ENCODE measurements around the gene PCDH12. TPM values are rescaled to one million over a fixed set of nuclear protein-coding genes. Genes with fewer than 3 reads are reported as not detected.

The PCDH12 gene
- polyA plus RNA-seq (2012; ENCODE audit: missing spikeins) = 0.08 TPM

DNA sequence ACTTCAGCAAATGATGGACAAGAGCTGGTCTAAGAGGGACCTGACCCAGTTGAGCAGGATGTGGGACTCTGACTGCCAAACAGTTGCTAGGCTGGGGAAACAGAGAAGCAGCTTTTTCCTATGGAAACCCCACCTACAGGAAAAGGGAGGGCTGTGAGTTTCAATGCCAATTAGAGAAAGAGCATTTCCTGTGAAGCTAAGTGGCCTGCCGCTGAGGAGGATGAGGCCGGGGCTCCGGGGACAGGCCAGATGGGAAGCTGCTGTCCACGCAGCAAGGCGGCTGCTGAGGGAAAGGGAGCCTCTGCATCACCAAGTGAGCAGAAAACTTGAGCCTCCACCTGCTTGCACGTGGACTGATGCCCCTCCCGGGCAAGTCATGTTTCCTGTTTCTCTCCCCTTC lies at the start of gene PCDH12:
TSS of gene PCDH12 (minus strand) at position 90 of the 400 bp plus-strand sequence. CDS start 351 bp downstream, outside the sequence.
- no peak for FAIRE-seq
- TF ChIP-seq POLR2A (IDR thresholded peaks at IDR 0.05; ENCODE audit: low read depth, low read length) (no peak), TAF1 (IDR thresholded peaks at IDR 0.05; ENCODE audit: borderline replicate concordance, low read depth, low read length) (no peak), POLR2AphosphoS5 (IDR thresholded peaks at IDR 0.05; ENCODE audit: low read depth, low read length) (no peak)
- no peak for DNase-seq (ENCODE audit: insufficient read length)

DNA sequence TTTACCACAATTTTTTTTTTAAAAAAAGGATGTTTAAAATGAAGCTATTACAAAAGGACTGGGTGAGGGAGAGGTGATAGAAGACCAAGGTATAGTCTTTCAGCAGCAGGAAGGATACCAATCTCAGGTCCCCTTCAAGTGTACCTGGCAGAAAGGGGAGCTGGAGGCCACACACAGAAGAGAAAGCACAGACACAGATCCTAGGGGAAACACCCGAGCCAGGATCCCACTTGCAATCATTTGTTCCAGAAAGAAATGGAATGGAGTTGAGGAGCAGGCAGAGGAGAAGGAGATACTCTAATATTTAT lies 49.2 kb upstream of the PCDH12 start:
- DNase-seq (ENCODE audit: insufficient read length) (no peak), FAIRE-seq (no peak)
- TF ChIP-seq TAF1 (IDR thresholded peaks at IDR 0.05; ENCODE audit: borderline replicate concordance, low read depth, low read length) (no peak), POLR2A (IDR thresholded peaks at IDR 0.05; ENCODE audit: low read depth, low read length) (no peak), POLR2AphosphoS5 (IDR thresholded peaks at IDR 0.05; ENCODE audit: low read depth, low read length) (no peak)

DNA sequence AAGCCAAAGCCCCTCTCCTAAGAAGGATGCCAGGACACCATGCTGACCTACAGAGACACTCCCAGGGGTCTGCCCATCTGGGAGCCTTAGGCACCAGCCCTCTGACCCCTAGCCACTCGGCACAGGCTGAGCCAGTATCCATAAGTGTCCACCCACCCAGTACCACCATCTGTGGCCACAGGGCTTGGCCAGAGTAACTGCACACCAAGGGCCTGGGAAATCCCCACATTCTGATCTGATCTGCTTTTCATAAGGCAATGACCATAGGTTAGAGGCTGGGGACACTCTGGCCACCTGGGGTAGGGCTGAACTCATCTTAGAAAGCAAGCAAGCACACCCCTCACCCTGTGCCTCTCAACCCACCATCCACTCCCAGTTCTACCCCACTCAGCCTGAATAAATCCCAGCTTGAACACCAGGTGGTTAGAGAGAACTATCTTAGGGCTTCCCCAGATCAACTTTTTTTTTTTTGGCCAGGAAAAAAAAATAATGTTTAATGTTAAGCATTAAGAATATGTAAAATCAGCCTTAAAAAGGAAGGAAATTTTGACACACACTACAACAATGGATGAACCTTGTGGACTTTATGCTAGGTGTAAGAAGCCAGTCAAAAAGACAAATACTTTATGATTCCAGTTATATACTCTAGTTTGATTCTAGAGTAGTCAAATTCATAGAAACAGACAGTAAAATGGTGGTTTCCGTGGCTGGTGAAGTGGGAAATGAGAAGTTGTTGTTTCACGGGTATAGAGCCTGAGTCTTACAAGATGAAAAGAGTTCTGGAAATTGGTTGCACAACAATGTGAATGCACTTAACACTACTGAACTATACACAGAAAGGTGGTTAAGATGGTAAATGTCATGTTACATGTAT lies 48.6 kb upstream of the PCDH12 start:
- FAIRE-seq (no peak), DNase-seq (ENCODE audit: insufficient read length) (no peak)
- no peak for TF ChIP-seq POLR2A (IDR thresholded peaks at IDR 0.05; ENCODE audit: low read depth, low read length)
- no peak for TF ChIP-seq POLR2AphosphoS5 (IDR thresholded peaks at IDR 0.05; ENCODE audit: low read depth, low read length)
- no peak for TF ChIP-seq TAF1 (IDR thresholded peaks at IDR 0.05; ENCODE audit: borderline replicate concordance, low read depth, low read length)

DNA sequence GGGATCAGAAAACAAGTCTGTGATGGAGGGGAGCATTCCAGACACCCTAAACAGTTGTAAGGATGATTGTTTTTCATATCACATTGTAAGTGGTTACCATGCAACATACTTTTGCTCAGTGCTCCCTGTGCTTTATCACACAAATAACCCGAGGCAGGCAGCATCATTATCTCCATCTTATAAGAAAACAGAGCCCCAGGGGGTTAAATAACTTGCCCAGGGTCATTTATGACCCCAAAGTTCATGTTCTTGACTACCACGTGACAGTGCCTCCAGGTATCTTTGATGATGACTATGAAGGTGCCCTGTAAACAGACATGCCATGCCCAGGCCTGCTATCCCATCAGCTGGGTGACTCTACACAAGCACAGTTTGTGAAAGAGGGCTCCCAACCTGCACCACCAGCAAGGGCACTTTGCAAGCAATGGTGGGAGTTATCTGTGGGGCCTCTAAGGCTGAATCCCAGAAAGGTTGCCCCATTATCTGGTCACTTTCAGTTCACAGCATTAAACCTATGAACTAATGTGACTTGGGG lies 45.3 kb upstream of the PCDH12 start:
- FAIRE-seq (no peak), DNase-seq (ENCODE audit: insufficient read length) (no peak)
- TF ChIP-seq TAF1 (IDR thresholded peaks at IDR 0.05; ENCODE audit: borderline replicate concordance, low read depth, low read length) (no peak), POLR2A (IDR thresholded peaks at IDR 0.05; ENCODE audit: low read depth, low read length) (no peak), POLR2AphosphoS5 (IDR thresholded peaks at IDR 0.05; ENCODE audit: low read depth, low read length) (no peak)

DNA sequence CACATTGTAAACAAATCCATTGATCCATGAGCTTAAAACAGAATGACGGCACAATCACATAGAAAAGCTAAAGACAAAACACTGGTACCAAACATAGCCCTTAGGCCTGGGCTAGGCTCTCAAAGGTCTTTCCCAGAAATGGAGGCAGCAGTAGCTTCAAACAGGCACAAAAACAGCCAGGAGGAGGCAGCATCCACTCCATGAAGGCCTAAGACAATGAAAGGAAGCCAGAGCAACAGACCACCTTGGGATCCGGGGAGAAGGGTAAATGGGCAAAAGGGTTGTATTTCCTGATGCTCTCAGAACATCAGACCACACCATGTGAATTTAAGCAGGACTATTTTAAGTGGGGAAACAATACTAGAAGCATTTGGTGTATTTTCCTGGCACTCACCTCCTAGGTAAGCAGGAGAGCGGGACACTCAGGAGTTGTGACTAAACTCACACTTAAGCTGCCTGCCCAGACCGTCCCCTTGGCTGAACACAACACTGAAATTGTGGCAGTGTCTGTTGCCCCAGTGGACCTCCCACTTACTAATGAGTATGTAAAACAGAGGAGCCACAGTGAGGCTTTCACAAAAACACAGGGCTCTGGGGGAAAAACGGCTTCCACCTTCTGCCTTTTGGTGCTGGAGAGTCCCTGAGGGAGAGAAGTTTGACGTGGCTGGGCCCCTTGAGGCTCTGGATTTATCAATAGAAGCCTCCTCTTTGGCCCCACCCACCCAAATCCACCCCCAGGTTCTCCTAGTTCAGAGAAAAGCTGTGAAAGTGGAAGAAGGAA lies 42.9 kb upstream of the PCDH12 start:
- no peak for TF ChIP-seq POLR2AphosphoS5 (IDR thresholded peaks at IDR 0.05; ENCODE audit: low read depth, low read length)
- no peak for TF ChIP-seq POLR2A (IDR thresholded peaks at IDR 0.05; ENCODE audit: low read depth, low read length)
- no peak for TF ChIP-seq TAF1 (IDR thresholded peaks at IDR 0.05; ENCODE audit: borderline replicate concordance, low read depth, low read length)
- FAIRE-seq (no peak), DNase-seq (ENCODE audit: insufficient read length) (no peak)

DNA sequence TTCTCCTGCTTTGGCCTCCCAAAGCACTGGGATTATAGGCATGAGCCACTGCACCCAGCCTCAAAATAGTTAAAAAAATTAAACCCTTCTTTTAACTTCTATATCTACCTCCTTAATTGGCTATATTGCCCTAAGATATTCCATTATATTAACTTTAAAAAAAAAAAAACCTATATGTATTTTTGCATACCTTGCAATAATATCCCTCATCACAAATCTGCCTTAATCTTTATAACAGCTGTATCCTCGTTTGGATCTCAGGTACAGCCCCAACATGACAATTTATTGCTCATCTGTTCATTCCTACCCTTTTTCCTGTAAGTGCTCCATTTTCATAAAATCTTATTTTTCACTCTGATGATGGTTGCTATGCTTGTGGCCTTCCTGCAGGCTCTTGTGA lies 42.2 kb upstream of the PCDH12 start:
- FAIRE-seq (no peak), DNase-seq (ENCODE audit: insufficient read length) (no peak)
- TF ChIP-seq TAF1 (IDR thresholded peaks at IDR 0.05; ENCODE audit: borderline replicate concordance, low read depth, low read length) (no peak), POLR2A (IDR thresholded peaks at IDR 0.05; ENCODE audit: low read depth, low read length) (no peak), POLR2AphosphoS5 (IDR thresholded peaks at IDR 0.05; ENCODE audit: low read depth, low read length) (no peak)

DNA sequence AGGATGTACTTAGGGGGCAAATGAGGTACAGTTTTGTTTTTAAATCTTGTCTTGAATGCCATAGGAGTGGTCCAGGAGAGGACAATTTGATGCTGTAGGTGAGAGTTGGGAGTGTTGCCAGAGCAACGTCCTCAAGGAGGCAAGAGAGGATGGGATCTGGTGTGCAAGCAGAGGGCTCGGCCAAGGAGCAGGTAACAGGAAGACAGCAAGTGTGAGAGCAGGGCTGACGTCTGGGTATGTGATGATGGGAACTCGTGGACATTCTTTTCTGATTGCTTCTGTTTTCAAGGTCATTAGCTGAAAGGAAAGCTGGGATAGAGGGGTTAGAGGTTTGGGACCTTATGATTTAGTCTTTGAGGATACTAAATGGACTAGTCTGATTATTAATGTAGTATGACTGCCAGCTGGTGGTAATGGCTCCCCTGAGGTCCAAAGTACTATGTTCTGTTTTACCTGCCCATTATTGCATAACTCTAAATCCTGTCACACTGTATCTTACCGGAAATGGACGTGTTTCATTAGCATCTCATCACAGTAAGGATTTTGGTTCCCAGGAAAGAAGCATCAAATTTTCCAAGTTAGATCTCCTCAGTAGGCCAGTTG lies 39.5 kb upstream of the PCDH12 start:
- no peak for DNase-seq (ENCODE audit: insufficient read length)
- TF ChIP-seq POLR2AphosphoS5 (IDR thresholded peaks at IDR 0.05; ENCODE audit: low read depth, low read length) = no peak
- no peak for TF ChIP-seq POLR2A (IDR thresholded peaks at IDR 0.05; ENCODE audit: low read depth, low read length)
- no peak for TF ChIP-seq TAF1 (IDR thresholded peaks at IDR 0.05; ENCODE audit: borderline replicate concordance, low read depth, low read length)

DNA sequence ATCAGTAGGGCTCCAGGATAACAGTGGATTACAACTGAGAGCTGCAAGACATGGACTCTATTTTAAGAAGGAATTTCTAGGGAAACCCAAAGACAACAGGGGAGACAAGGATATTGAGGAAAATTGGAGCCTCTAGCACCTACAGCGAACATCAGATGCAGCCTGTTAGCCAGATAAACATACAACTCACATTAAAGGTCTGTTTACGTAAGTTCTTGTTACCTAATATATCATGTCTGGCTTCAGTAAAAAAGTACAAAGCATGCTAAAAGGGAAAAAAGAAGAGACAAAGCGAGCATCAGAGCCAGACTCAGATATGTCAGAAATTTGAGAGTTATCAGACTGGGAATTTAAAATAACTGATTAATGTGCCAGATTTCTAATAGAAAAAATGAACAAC lies 37.7 kb upstream of the PCDH12 start:
- FAIRE-seq = no peak
- no peak for TF ChIP-seq TAF1 (IDR thresholded peaks at IDR 0.05; ENCODE audit: borderline replicate concordance, low read depth, low read length)
- TF ChIP-seq POLR2A (IDR thresholded peaks at IDR 0.05; ENCODE audit: low read depth, low read length) = no peak
- no peak for TF ChIP-seq POLR2AphosphoS5 (IDR thresholded peaks at IDR 0.05; ENCODE audit: low read depth, low read length)

More for the DNA sequence above, 39.5 kb upstream of the PCDH12 start:
- FAIRE-seq = no peak

DNA sequence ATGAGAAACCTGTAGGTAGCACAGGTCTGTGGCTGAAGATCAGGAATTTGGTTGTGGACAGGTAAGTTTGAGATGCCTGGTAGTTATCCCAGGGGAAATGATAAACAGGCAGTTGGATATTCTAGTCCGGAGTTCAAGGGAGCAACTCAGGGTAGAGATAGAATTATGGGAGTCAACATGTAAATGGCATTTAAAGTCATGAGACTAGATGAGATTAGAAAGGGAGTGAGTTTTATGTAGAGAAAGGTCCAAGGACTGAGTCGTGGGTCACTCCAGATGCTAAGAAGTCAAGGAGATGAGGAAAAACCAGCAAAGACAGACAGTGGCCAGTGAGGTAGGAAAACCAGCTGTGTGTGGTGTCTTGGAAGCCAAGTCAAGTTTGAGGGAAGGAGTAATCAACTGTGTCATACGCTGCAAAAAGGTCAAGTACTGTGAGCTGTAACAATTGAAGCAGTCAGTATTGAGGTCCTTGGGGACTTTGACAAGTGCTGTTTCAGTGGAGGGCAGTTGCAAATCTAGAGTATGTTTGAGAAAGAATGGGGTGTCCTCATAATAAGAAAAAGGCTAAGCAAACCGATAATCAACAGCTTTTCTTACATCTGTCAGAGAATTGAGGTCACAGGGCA lies 36.6 kb upstream of the PCDH12 start:
- no peak for FAIRE-seq
- TF ChIP-seq POLR2A (IDR thresholded peaks at IDR 0.05; ENCODE audit: low read depth, low read length) (no peak), POLR2AphosphoS5 (IDR thresholded peaks at IDR 0.05; ENCODE audit: low read depth, low read length) (no peak), TAF1 (IDR thresholded peaks at IDR 0.05; ENCODE audit: borderline replicate concordance, low read depth, low read length) (no peak)
- no peak for DNase-seq (ENCODE audit: insufficient read length)

More for the DNA sequence above, 37.7 kb upstream of the PCDH12 start:
- no peak for DNase-seq (ENCODE audit: insufficient read length)

DNA sequence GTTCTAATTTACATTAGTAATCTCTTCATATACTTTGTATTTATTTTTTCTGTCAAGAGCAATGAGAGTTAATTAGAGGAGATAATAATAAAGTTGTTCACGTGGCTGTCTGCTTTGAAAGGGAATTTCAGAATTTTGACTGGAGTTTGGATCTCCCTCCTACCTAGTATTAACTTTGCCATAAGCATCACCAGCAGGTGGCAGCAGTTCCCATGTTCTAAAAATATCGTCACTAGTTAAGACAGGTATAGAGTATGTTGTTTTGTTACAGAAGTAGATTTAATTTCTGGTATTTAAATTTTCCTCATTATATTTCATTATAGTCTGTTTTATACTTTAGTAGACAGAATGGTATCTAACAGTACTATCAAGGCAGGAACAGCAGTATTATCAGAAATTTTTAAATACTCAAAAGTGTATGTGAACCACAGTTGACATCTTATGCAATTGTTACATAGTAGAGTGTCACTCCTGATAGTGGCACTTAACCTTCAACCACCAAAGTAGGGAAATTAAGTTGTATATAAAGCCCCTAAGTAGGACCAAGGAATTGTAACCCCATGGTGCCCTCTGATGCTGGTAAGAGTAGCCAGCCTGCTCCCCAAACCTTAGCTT lies 34.5 kb upstream of the PCDH12 start:
- TF ChIP-seq POLR2A (IDR thresholded peaks at IDR 0.05; ENCODE audit: low read depth, low read length) (no peak), TAF1 (IDR thresholded peaks at IDR 0.05; ENCODE audit: borderline replicate concordance, low read depth, low read length) (no peak), POLR2AphosphoS5 (IDR thresholded peaks at IDR 0.05; ENCODE audit: low read depth, low read length) (no peak)
- no peak for DNase-seq (ENCODE audit: insufficient read length)
- no peak for FAIRE-seq

Data from GM12892 (cell line).